ENCODE measurements around the gene PLXDC2.
"Not testable (repeated sequence)": the region's sequence is repeated elsewhere in the genome, so short reads cannot be mapped to it uniquely, and the experiment has no call there.

GRCh38 chr10:20002026-20002425 lies 185.8 kb downstream of the PLXDC2 start:
- TF ChIP-seq POLR2A, POLR2AphosphoS5 (IDR thresholded peaks at IDR 0.05; ENCODE audit: low read depth, low read length): not testable (repeated sequence)

Measured in GM12892 (cell line).